Skeletal muscle satellite cell (primary cell): ENCODE results near the gene CD68.
A peak's percentile ranks its signal among the peaks of the same experiment; 100 is the strongest.

Source experiments
- H3K27me3 ChIP-seq: 2 replicates; pipeline ENCODE4 v1.7.0; 2013; ENCODE audit warnings: low read length; ENCODE audit not compliant: control insufficient read depth, insufficient read depth
- H3K36me3 ChIP-seq: 2 replicates; pipeline ENCODE4 v1.7.0; 2013; ENCODE audit warnings: mild to moderate bottlenecking, control low read depth, low read length; ENCODE audit not compliant: insufficient read depth
- H3K4me1 ChIP-seq: 2 replicates; pipeline ENCODE4 v1.7.0; 2013; ENCODE audit warnings: low read length; ENCODE audit not compliant: control insufficient read depth, insufficient read depth
- H3K4me2 ChIP-seq: 2 replicates; pipeline ENCODE4 v1.7.0; 2013; ENCODE audit warnings: mild to moderate bottlenecking, low read length
- H3K4me3 ChIP-seq: 2 replicates; pipeline ENCODE4 v1.7.0; 2013; ENCODE audit warnings: low read length
- H3K9ac ChIP-seq: 2 replicates; pipeline ENCODE4 v1.7.0; 2013; ENCODE audit warnings: mild to moderate bottlenecking, low read depth, low read length, moderate library complexity
- H3K9me3 ChIP-seq: replicated peaks from 2 replicates; pipeline ENCODE4 v1.7.0; 2013; ENCODE audit warnings: mild to moderate bottlenecking, control low read depth, low read length

The CD68 gene

GRCh38 chr17:7575481-7575883 is 4.0 kb upstream of the CD68 start:
- H3K4me2 ChIP-seq: peak overlapping the region; percentile 89
- H3K9ac ChIP-seq: peak overlapping the region; percentile 99
- H3K4me3 ChIP-seq: peak overlapping the region; percentile 90
- peaks cover 60% of the 10 kb centered on the region for H3K4me1 ChIP-seq
- no peaks in the 10 kb centered on the region for H3K27me3 ChIP-seq
- no peaks in the 10 kb centered on the region for H3K9me3 ChIP-seq
- H3K36me3 ChIP-seq: peaks cover 73% of the 10 kb centered on the region

GRCh38 chr17:7575959-7576358 is 3.5 kb upstream of the CD68 start:
- peaks cover 73% of the 10 kb centered on the region for H3K36me3 ChIP-seq
- peak overlapping the region; percentile 89 for H3K4me2 ChIP-seq
- H3K9ac ChIP-seq: peak overlapping the region; percentile 99
- H3K9me3 ChIP-seq: no peaks in the 10 kb centered on the region
- no peaks in the 10 kb centered on the region for H3K27me3 ChIP-seq
- peak overlapping the region; percentile 90 for H3K4me3 ChIP-seq
- H3K4me1 ChIP-seq: peaks cover 64% of the 10 kb centered on the region

GRCh38 chr17:7576432-7576937 is 3.0 kb upstream of the CD68 start:
- Histone ChIP-seq H3K9me3 (no peaks in the 10 kb centered on the region), H3K4me3 (no peak overlapping the region), H3K9ac (no peak overlapping the region), H3K27me3 (no peaks in the 10 kb centered on the region), H3K4me2 (peak overlapping the region; percentile 89), H3K36me3 (peaks cover 68% of the 10 kb centered on the region), H3K4me1 (peaks cover 64% of the 10 kb centered on the region)

- Histone ChIP-seq H3K4me3 (no peak overlapping the region), H3K36me3 (peaks cover 72% of the 10 kb centered on the region), H3K4me2 (peak overlapping the region; percentile 28), H3K9ac (no peak overlapping the region), H3K4me1 (peaks cover 68% of the 10 kb centered on the region), H3K9me3 (no peaks in the 10 kb centered on the region), H3K27me3 (no peaks in the 10 kb centered on the region)
Measured at GRCh38 chr17:7577327-7578199, 1.9 kb upstream of the CD68 start.

GRCh38 chr17:7579834-7580603 is 581 bp downstream of the CD68 start:
- Histone ChIP-seq H3K27me3 (no peaks in the 10 kb centered on the region), H3K4me1 (peaks cover 74% of the 10 kb centered on the region), H3K9me3 (no peaks in the 10 kb centered on the region), H3K4me2 (peak overlapping the region; percentile 46), H3K36me3 (peaks cover 50% of the 10 kb centered on the region), H3K4me3 (peak overlapping the region; percentile 29), H3K9ac (peak overlapping the region; percentile 55)

GRCh38 chr17:7580604-7581575 is 1.5 kb downstream of the CD68 start:
- peaks cover 42% of the 10 kb centered on the region for H3K36me3 ChIP-seq
- H3K4me3 ChIP-seq: no peak overlapping the region
- no peak overlapping the region for H3K9ac ChIP-seq
- H3K27me3 ChIP-seq: no peaks in the 10 kb centered on the region
- H3K4me2 ChIP-seq: no peak overlapping the region
- H3K4me1 ChIP-seq: peaks cover 65% of the 10 kb centered on the region
- H3K9me3 ChIP-seq: no peaks in the 10 kb centered on the region

- Histone ChIP-seq H3K4me2 (peak overlapping the region; percentile 72), H3K27me3 (no peaks in the 10 kb centered on the region), H3K4me1 (peaks cover 62% of the 10 kb centered on the region), H3K9me3 (no peaks in the 10 kb centered on the region), H3K36me3 (peaks cover 24% of the 10 kb centered on the region), H3K9ac (peak overlapping the region; percentile 97), H3K4me3 (peak overlapping the region; percentile 89)
Measured at GRCh38 chr17:7582396-7583252, 3.2 kb downstream of the CD68 start.

- Histone ChIP-seq H3K9me3 (no peaks in the 10 kb centered on the region), H3K9ac (peak within 1 kb of the TSS; percentile 97), H3K27me3 (no peaks in the 10 kb centered on the region), H3K4me1 (peaks cover 63% of the 10 kb centered on the region), H3K4me2 (peak within 1 kb of the TSS; percentile 92), H3K4me3 (peak within 1 kb of the TSS; percentile 89), H3K36me3 (peaks cover 19% of the 10 kb centered on the region)
Measured at GRCh38 chr17:7583253-7584109, 4.0 kb downstream of the CD68 start, which contains the start of gene MPDU1. MPDU1 (plus strand) TSS chr17:7583852; CDS start chr17:7583863, 11 bp downstream.

GRCh38 chr17:7586673-7587419 is 7.4 kb downstream of the CD68 start:
- Histone ChIP-seq H3K4me3 (no peak overlapping the region), H3K36me3 (peaks cover 24% of the 10 kb centered on the region), H3K4me2 (no peak overlapping the region), H3K9ac (no peak overlapping the region), H3K4me1 (peaks cover 68% of the 10 kb centered on the region), H3K9me3 (no peaks in the 10 kb centered on the region), H3K27me3 (no peaks in the 10 kb centered on the region)
